ENCODE results near the gene RFX7. TPM values are rescaled to one million over a fixed set of nuclear protein-coding genes. Genes with fewer than 3 reads are reported as not detected.

RFX7 gene
- total and polyA plus RNA-seq, 2 donors: 5.9 to 7.7 TPM

GRCh38 chr15:56199038-56199437 is 44.6 kb downstream of the RFX7 start:
- DNase-seq (ENCODE audit: low read depth in 6 of 9, low spot score in 9 of 9): no peak
- Histone ChIP-seq H3K36me3 (ENCODE audit: control insufficient read depth in 2 of 2, insufficient read depth in 2 of 2, low read length in 1 of 2) (no peaks in the 10 kb centered on the region), H3K9me3 (ENCODE audit: control insufficient read depth in 2 of 2, insufficient read depth in 1 of 2, low read length in 1 of 2) (no peaks in the 10 kb centered on the region), H3K4me1 (ENCODE audit: control insufficient read depth in 2 of 2, insufficient read depth in 2 of 2, low read length in 2 of 2) (no peaks in the 10 kb centered on the region), H3K4me3 (ENCODE audit: low read length in 2 of 2) (no peak overlapping the region), H3K27ac (ENCODE audit: low read depth in 1 of 2, low read length in 1 of 2) (no peak overlapping the region), H3K27me3 (ENCODE audit: control insufficient read depth in 2 of 2, insufficient read depth in 1 of 2, low read length in 1 of 2) (no peaks in the 10 kb centered on the region)
- WGBS: 96% methylated on average over 2 of the region's 2 CpGs

- H3K36me3 ChIP-seq (ENCODE audit: control insufficient read depth in 2 of 2, insufficient read depth in 2 of 2, low read length in 1 of 2): no peaks in the 10 kb centered on the region
- no peaks in the 10 kb centered on the region for H3K4me1 ChIP-seq (ENCODE audit: control insufficient read depth in 2 of 2, insufficient read depth in 2 of 2, low read length in 2 of 2)
- no peaks in the 10 kb centered on the region for H3K27me3 ChIP-seq (ENCODE audit: control insufficient read depth in 2 of 2, insufficient read depth in 1 of 2, low read length in 1 of 2)
- no peaks in the 10 kb centered on the region for H3K9me3 ChIP-seq (ENCODE audit: control insufficient read depth in 2 of 2, insufficient read depth in 1 of 2, low read length in 1 of 2)
- no peak overlapping the region for H3K27ac ChIP-seq (ENCODE audit: low read depth in 1 of 2, low read length in 1 of 2)
- no peak overlapping the region for H3K4me3 ChIP-seq (ENCODE audit: low read length in 2 of 2)
- 97% methylated on average over 1 of the region's 1 CpG for WGBS
- no peak for DNase-seq (ENCODE audit: low read depth in 6 of 9, low spot score in 9 of 9)
Observed at GRCh38 chr15:56194035-56194434, 49.6 kb downstream of the RFX7 start.

GRCh38 chr15:56192659-56193442 is 50.8 kb downstream of the RFX7 start:
- Histone ChIP-seq H3K27me3 (ENCODE audit: control insufficient read depth in 2 of 2, insufficient read depth in 1 of 2, low read length in 1 of 2) (no peaks in the 10 kb centered on the region), H3K4me1 (ENCODE audit: control insufficient read depth in 2 of 2, insufficient read depth in 2 of 2, low read length in 2 of 2) (no peaks in the 10 kb centered on the region), H3K4me3 (ENCODE audit: low read length in 2 of 2) (no peak overlapping the region), H3K36me3 (ENCODE audit: control insufficient read depth in 2 of 2, insufficient read depth in 2 of 2, low read length in 1 of 2) (no peaks in the 10 kb centered on the region), H3K9me3 (ENCODE audit: control insufficient read depth in 2 of 2, insufficient read depth in 1 of 2, low read length in 1 of 2) (no peaks in the 10 kb centered on the region), H3K27ac (ENCODE audit: low read depth in 1 of 2, low read length in 1 of 2) (no peak overlapping the region)
- no peak for DNase-seq (ENCODE audit: low read depth in 6 of 9, low spot score in 9 of 9)
- WGBS: 98% methylated on average over 10 of the region's 10 CpGs

DNA sequence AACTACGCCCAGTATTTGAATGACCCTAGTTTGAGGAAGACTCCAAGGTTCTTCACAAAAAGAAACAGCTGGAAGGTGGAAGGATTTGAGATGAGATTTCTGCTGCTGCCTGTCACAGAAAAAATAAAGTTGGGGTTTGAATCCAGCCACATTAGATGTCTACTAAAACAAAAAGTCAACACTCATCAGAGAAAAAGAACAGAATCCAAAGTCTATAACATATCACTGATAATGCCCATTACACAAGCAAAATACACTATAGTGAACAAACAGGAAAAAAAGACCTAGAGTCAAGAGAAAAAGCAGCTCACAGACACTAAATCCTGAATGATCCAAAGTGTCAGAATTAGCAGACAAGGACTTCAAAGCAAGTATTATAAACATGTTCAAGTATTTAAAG is 56.0 kb downstream of the RFX7 start:
- DNase-seq (ENCODE audit: low read depth in 6 of 9, low spot score in 9 of 9): no peak
- H3K4me3 ChIP-seq (ENCODE audit: low read length in 2 of 2): no peak overlapping the region
- no peaks in the 10 kb centered on the region for H3K4me1 ChIP-seq (ENCODE audit: control insufficient read depth in 2 of 2, insufficient read depth in 2 of 2, low read length in 2 of 2)
- H3K27me3 ChIP-seq (ENCODE audit: control insufficient read depth in 2 of 2, insufficient read depth in 1 of 2, low read length in 1 of 2): no peaks in the 10 kb centered on the region
- H3K27ac ChIP-seq (ENCODE audit: low read depth in 1 of 2, low read length in 1 of 2): no peak overlapping the region
- H3K9me3 ChIP-seq (ENCODE audit: control insufficient read depth in 2 of 2, insufficient read depth in 1 of 2, low read length in 1 of 2): no peaks in the 10 kb centered on the region
- 100% methylated on average over 1 of the region's 1 CpG for WGBS
- no peaks in the 10 kb centered on the region for H3K36me3 ChIP-seq (ENCODE audit: control insufficient read depth in 2 of 2, insufficient read depth in 2 of 2, low read length in 1 of 2)

GRCh38 chr15:56185980-56186379 is 57.7 kb downstream of the RFX7 start:
- Histone ChIP-seq H3K4me3 (ENCODE audit: low read length in 2 of 2) (no peak overlapping the region), H3K27ac (ENCODE audit: low read depth in 1 of 2, low read length in 1 of 2) (no peak overlapping the region), H3K36me3 (ENCODE audit: control insufficient read depth in 2 of 2, insufficient read depth in 2 of 2, low read length in 1 of 2) (no peaks in the 10 kb centered on the region), H3K4me1 (ENCODE audit: control insufficient read depth in 2 of 2, insufficient read depth in 2 of 2, low read length in 2 of 2) (no peaks in the 10 kb centered on the region), H3K9me3 (ENCODE audit: control insufficient read depth in 2 of 2, insufficient read depth in 1 of 2, low read length in 1 of 2) (no peaks in the 10 kb centered on the region), H3K27me3 (ENCODE audit: control insufficient read depth in 2 of 2, insufficient read depth in 1 of 2, low read length in 1 of 2) (no peaks in the 10 kb centered on the region)
- no peak for DNase-seq (ENCODE audit: low read depth in 6 of 9, low spot score in 9 of 9)
- WGBS: 84% methylated on average over 1 of the region's 1 CpG

DNA sequence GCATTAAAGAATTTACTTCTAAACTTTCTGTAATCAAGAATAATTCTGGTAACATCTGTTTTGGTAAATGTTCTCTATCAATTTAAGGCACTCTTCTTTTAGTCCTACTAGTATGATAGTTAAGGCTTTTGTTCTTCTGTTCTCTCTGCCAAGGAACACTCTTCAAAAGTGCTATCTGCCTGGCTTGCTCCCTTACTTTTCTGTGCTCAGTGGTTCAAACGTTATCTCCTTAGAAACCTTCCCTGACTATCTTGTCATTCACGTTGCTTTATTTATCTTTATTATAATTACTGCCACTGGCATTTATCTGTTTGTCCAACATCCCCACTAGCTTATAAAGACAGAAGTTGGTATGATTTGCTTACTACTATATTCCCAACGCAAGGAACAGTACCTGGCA is 59.2 kb downstream of the RFX7 start:
- H3K9me3 ChIP-seq (ENCODE audit: control insufficient read depth in 2 of 2, insufficient read depth in 1 of 2, low read length in 1 of 2): no peaks in the 10 kb centered on the region
- H3K36me3 ChIP-seq (ENCODE audit: control insufficient read depth in 2 of 2, insufficient read depth in 2 of 2, low read length in 1 of 2): no peaks in the 10 kb centered on the region
- no peak for DNase-seq (ENCODE audit: low read depth in 6 of 9, low spot score in 9 of 9)
- 99% methylated on average over 3 of the region's 3 CpGs for WGBS
- H3K4me3 ChIP-seq (ENCODE audit: low read length in 2 of 2): no peak overlapping the region
- no peaks in the 10 kb centered on the region for H3K27me3 ChIP-seq (ENCODE audit: control insufficient read depth in 2 of 2, insufficient read depth in 1 of 2, low read length in 1 of 2)
- H3K27ac ChIP-seq (ENCODE audit: low read depth in 1 of 2, low read length in 1 of 2): no peak overlapping the region
- no peaks in the 10 kb centered on the region for H3K4me1 ChIP-seq (ENCODE audit: control insufficient read depth in 2 of 2, insufficient read depth in 2 of 2, low read length in 2 of 2)

GRCh38 chr15:56180851-56181250 is 62.8 kb downstream of the RFX7 start:
- Histone ChIP-seq H3K36me3 (ENCODE audit: control insufficient read depth in 2 of 2, insufficient read depth in 2 of 2, low read length in 1 of 2) (no peaks in the 10 kb centered on the region), H3K9me3 (ENCODE audit: control insufficient read depth in 2 of 2, insufficient read depth in 1 of 2, low read length in 1 of 2) (no peaks in the 10 kb centered on the region), H3K27me3 (ENCODE audit: control insufficient read depth in 2 of 2, insufficient read depth in 1 of 2, low read length in 1 of 2) (no peaks in the 10 kb centered on the region), H3K4me3 (ENCODE audit: low read length in 2 of 2) (no peak overlapping the region), H3K27ac (ENCODE audit: low read depth in 1 of 2, low read length in 1 of 2) (no peak overlapping the region), H3K4me1 (ENCODE audit: control insufficient read depth in 2 of 2, insufficient read depth in 2 of 2, low read length in 2 of 2) (no peaks in the 10 kb centered on the region)
- no peak for DNase-seq (ENCODE audit: low read depth in 6 of 9, low spot score in 9 of 9)
- WGBS: 98% methylated on average over 4 of the region's 4 CpGs

- Histone ChIP-seq H3K4me1 (ENCODE audit: control insufficient read depth in 2 of 2, insufficient read depth in 2 of 2, low read length in 2 of 2) (no peaks in the 10 kb centered on the region), H3K27me3 (ENCODE audit: control insufficient read depth in 2 of 2, insufficient read depth in 1 of 2, low read length in 1 of 2) (no peaks in the 10 kb centered on the region), H3K27ac (ENCODE audit: low read depth in 1 of 2, low read length in 1 of 2) (no peak overlapping the region), H3K36me3 (ENCODE audit: control insufficient read depth in 2 of 2, insufficient read depth in 2 of 2, low read length in 1 of 2) (peaks cover 0 to 10% of the 10 kb centered on the region in 2 donors), H3K4me3 (ENCODE audit: low read length in 2 of 2) (no peak overlapping the region), H3K9me3 (ENCODE audit: control insufficient read depth in 2 of 2, insufficient read depth in 1 of 2, low read length in 1 of 2) (no peaks in the 10 kb centered on the region)
- DNase-seq (ENCODE audit: low read depth in 6 of 9, low spot score in 9 of 9): no peak
- WGBS: 98% methylated on average over 4 of the region's 4 CpGs
Observed at GRCh38 chr15:56176996-56177395, 66.7 kb downstream of the RFX7 start.

DNA sequence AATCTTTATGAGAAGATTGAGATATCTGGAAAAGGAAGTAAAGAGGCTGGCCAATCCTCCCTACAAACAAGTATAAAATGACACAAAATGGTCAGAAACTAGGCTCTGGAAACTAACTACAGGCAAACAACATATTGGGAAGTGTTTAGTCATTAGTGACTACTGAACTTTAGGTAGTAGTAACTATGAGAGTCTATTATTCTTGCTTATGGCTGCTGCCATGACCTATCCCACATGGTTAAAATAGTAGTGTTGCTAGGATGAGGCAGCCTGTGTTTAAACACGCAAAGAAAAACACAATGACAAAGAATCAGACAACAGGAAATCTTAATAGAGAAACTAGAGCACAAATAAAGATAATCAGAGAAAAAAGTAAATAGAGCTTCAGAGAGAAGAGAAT is 67.9 kb downstream of the RFX7 start:
- Histone ChIP-seq H3K27me3 (ENCODE audit: control insufficient read depth in 2 of 2, insufficient read depth in 1 of 2, low read length in 1 of 2) (no peaks in the 10 kb centered on the region), H3K4me3 (ENCODE audit: low read length in 2 of 2) (no peak overlapping the region), H3K9me3 (ENCODE audit: control insufficient read depth in 2 of 2, insufficient read depth in 1 of 2, low read length in 1 of 2) (no peaks in the 10 kb centered on the region), H3K36me3 (ENCODE audit: control insufficient read depth in 2 of 2, insufficient read depth in 2 of 2, low read length in 1 of 2) (peaks cover 0 to 20% of the 10 kb centered on the region in 2 donors), H3K27ac (ENCODE audit: low read depth in 1 of 2, low read length in 1 of 2) (no peak overlapping the region), H3K4me1 (ENCODE audit: control insufficient read depth in 2 of 2, insufficient read depth in 2 of 2, low read length in 2 of 2) (no peaks in the 10 kb centered on the region)
- no peak for DNase-seq (ENCODE audit: low read depth in 6 of 9, low spot score in 9 of 9)
- WGBS: 98% methylated on average over 1 of the region's 1 CpG
